Right cardiac atrium (tissue), 5 donors: ENCODE results near the gene ATP1A3. TPM values are rescaled to one million over a fixed set of nuclear protein-coding genes. Genes with fewer than 3 reads are reported as not detected.

Experiments used
- ATAC-seq, 2 donors: fragments of 200-7000 bp; cut with Tn5 transposase; one replicate each; pipeline versions ENCODE4 v1.8.0 to v1.9.1; 2020; ENCODE audit warnings: moderate library complexity in 2 of 2, mild to moderate bottlenecking in 1 of 2
- DNase-seq, 3 donors: peaks; one replicate each; pipeline ENCODE4 v3.0.0-alpha.2; 2020
- H3K27ac ChIP-seq: one replicate; pipeline ENCODE4 v1.5.1; 2013; ENCODE audit warnings: mild to moderate bottlenecking, low read length, control low read depth, moderate library complexity
- H3K27me3 ChIP-seq: one replicate; pipeline ENCODE4 v1.6.1; 2013; ENCODE audit not compliant: control insufficient read depth, insufficient read depth
- H3K4me1 ChIP-seq: one replicate; pipeline ENCODE4 v1.6.1; 2013; ENCODE audit warnings: low read length; ENCODE audit not compliant: control insufficient read depth, insufficient read depth
- H3K4me3 ChIP-seq: one replicate; pipeline ENCODE4 v1.5.1; 2013; ENCODE audit warnings: low read length, control low read depth
- H3K9me3 ChIP-seq: one replicate; pipeline ENCODE4 v1.6.1; 2013; ENCODE audit warnings: low read length; ENCODE audit not compliant: control insufficient read depth
- WGBS: extraction: QIAGEN DNeasy Blood & Tissue Kit; methylation state at CpG from one replicate; pipeline ENCODE4 v1.1.7; 2013; 5-methylcytosine and 5-hydroxymethylcytosine counted together
- intact Hi-C, 4 donors: fragments of 100-400 bp; cut with DNase I; formaldehyde crosslinking; loops; one replicate each; pipeline versions ENCODE4 v1.11.0 to v1.14.0; 2022 to 2023
- polyA plus RNA-seq: library from polyadenylated mRNA; stranded (reverse); fragments of 200-250 nt; gene quantifications from one replicate; pipeline ENCODE4 v1.2.3, GENCODE V29; 2013
- total RNA-seq, 4 donors: library from RNA; stranded (reverse); fragmentation: NEBNext Ultra II Directional; extraction: Animal tissue kit (Norgen Biotek cat#: 25700); gene quantifications; one replicate each; pipeline ENCODE4 v1.2.1, GENCODE V29; 2021
- donor health status: healthy with polysubstance abuse.
- donor health status: DM: no; HTN: yes; CAD: no.
- donor health status: DM: no; HTN: no; CAD: no.
- donor health status: DM: no; HTN: yes; CAD: no; lungs with severe emphysema.
- donor health status: DM: yes; HTN: yes; CAD: no.

The ATP1A3 gene
- total and polyA plus RNA-seq, 5 donors: 104 to 295 (median 231) TPM

- Histone ChIP-seq H3K27me3 (no peaks in the 10 kb centered on the region), H3K4me1 (no peaks in the 10 kb centered on the region), H3K27ac (no peak overlapping the region), H3K4me3 (no peak overlapping the region), H3K9me3 (no peaks in the 10 kb centered on the region)
- intact Hi-C loops: no loop called here
- DNase-seq (no peak), ATAC-seq (no peak)
- WGBS: 80% methylated on average over 11 of the region's 11 CpGs
Observed at GRCh38 chr19:42010245-42011126, 16.5 kb upstream of the ATP1A3 start.

- Histone ChIP-seq H3K4me1 (no peaks in the 10 kb centered on the region), H3K27me3 (no peaks in the 10 kb centered on the region), H3K27ac (no peak overlapping the region), H3K4me3 (no peak overlapping the region), H3K9me3 (no peaks in the 10 kb centered on the region)
- intact Hi-C loops: no loop called here
- ATAC-seq (no peak), DNase-seq (no peak)
- 91% methylated on average over 13 of the region's 13 CpGs for WGBS
Observed at GRCh38 chr19:42006569-42006968, 12.5 kb upstream of the ATP1A3 start.

DNA sequence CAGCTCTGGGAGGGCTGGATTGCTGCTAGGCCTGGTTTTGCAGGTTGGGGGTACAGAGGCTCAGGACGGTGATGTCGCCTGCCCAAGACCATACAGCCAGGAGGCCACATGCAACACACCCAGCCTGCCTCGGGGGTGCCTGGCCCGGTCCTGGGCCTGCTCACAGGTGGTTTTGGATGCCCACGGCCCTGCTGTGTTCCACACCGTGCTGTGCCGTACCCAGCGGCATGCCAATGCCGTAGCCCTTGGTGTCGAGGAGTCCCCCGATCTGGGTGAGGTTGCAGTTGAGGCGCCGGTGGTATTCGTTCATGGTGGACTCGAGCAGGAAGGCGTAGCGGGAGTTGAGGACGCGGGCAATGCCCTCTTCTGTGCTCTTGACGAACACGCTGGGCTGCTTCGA is 11.5 kb upstream of the ATP1A3 start:
- intact Hi-C loops: no loop called here
- ATAC-seq (no peak), DNase-seq (no peak)
- Histone ChIP-seq H3K9me3 (no peaks in the 10 kb centered on the region), H3K27ac (no peak overlapping the region), H3K27me3 (no peaks in the 10 kb centered on the region), H3K4me1 (no peaks in the 10 kb centered on the region), H3K4me3 (no peak overlapping the region)
- WGBS: 93% methylated on average over 22 of the region's 22 CpGs

- WGBS: 71% methylated on average over 21 of the region's 21 CpGs
- H3K27ac ChIP-seq: no peak overlapping the region
- intact Hi-C loops: no loop called here
- no peaks in the 10 kb centered on the region for H3K9me3 ChIP-seq
- H3K4me3 ChIP-seq: no peak overlapping the region
- no peak for ATAC-seq
- H3K4me1 ChIP-seq: no peaks in the 10 kb centered on the region
- no peaks in the 10 kb centered on the region for H3K27me3 ChIP-seq
- DNase-seq: no peak
Observed at GRCh38 chr19:42003506-42004294, 9.7 kb upstream of the ATP1A3 start.

DNA sequence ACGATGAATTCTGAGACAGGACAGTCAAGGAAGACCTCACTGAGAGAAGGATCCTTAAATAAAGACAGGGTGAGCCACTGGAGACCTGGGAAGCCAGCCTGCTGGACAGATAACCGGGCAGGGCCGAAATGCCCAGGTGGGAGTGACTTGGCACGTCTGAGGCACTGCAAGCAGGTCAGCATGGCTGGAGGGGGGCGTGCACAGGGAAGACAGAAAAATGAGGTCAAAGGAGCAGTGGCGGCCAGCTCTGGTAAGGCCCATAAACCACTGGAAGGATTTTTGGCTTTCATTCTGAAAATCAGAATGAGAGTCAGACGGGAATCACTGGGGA is 5.8 kb upstream of the ATP1A3 start:
- no peak for DNase-seq
- intact Hi-C loops: no loop called here
- 77% methylated on average over 7 of the region's 7 CpGs for WGBS
- Histone ChIP-seq H3K4me3 (no peak overlapping the region), H3K4me1 (no peaks in the 10 kb centered on the region), H3K27ac (no peak overlapping the region), H3K9me3 (no peaks in the 10 kb centered on the region), H3K27me3 (no peaks in the 10 kb centered on the region)
- ATAC-seq: no peak

DNA sequence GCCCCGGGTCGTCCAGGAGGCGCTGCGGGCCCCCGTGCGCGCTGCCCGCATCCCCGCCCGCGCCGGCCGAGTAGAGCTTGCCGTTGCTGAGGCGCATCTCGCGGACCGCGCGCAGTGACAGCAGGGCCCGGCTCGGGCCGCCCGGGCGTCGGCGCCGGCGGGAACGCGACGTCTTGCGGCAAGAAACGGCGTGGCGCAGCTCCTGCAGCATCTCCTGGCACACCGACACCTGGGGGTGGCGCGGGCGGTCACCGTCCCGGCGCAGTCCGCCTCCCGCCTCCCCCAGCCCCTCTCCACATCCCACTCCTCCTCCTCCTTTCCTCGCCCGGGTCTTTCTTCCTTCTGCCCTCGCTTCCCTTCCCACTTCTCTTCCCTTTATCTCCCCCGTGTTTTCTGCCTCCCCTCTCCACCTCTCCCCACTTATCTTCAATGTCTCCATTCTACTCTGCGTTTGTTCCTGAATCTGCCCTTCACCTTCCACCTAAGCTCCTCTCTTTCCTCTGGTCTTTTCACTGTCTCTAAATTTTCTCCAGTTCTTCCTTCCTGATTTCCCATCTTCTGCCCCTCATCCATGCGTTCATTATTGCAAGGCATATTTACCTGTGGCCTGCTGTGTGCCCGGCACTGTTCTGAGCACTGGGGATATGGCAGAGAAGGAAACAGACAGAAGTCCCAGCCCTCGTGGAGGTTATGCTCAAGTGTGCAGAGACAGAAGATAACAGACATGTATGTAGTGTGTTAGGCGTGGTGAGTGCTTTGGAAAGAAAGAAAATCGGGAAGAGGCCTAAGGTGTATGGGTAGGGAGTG is 5.2 kb upstream of the ATP1A3 start:
- Histone ChIP-seq H3K4me1 (no peaks in the 10 kb centered on the region), H3K27ac (no peak overlapping the region), H3K27me3 (no peaks in the 10 kb centered on the region), H3K4me3 (no peak overlapping the region), H3K9me3 (no peaks in the 10 kb centered on the region)
- intact Hi-C loops: no loop called here
- DNase-seq: no peak
- no peak for ATAC-seq
- 9% methylated on average over 55 of the region's 55 CpGs for WGBS

- Histone ChIP-seq H3K4me1 (no peaks in the 10 kb centered on the region), H3K4me3 (no peak overlapping the region), H3K27me3 (no peaks in the 10 kb centered on the region), H3K9me3 (no peaks in the 10 kb centered on the region), H3K27ac (no peak overlapping the region)
- ATAC-seq (peak in 1 of 2 donors; percentile 8), DNase-seq (peak; percentile 33 to 64 (median 64))
- intact Hi-C loops: no loop called here
- WGBS: 3% methylated on average over 64 of the region's 64 CpGs
Observed at GRCh38 chr19:41998246-41999020, 4.4 kb upstream of the ATP1A3 start.

- Histone ChIP-seq H3K4me1 (no peaks in the 10 kb centered on the region), H3K4me3 (no peak overlapping the region), H3K9me3 (no peaks in the 10 kb centered on the region), H3K27ac (no peak overlapping the region), H3K27me3 (no peaks in the 10 kb centered on the region)
- ATAC-seq (no peak), DNase-seq (peak in 1 of 3 donors; percentile 49)
- intact Hi-C loops: no loop called here
- WGBS: 4% methylated on average over 14 of the region's 14 CpGs
Observed at GRCh38 chr19:41997851-41998229, 3.8 kb upstream of the ATP1A3 start.

DNA sequence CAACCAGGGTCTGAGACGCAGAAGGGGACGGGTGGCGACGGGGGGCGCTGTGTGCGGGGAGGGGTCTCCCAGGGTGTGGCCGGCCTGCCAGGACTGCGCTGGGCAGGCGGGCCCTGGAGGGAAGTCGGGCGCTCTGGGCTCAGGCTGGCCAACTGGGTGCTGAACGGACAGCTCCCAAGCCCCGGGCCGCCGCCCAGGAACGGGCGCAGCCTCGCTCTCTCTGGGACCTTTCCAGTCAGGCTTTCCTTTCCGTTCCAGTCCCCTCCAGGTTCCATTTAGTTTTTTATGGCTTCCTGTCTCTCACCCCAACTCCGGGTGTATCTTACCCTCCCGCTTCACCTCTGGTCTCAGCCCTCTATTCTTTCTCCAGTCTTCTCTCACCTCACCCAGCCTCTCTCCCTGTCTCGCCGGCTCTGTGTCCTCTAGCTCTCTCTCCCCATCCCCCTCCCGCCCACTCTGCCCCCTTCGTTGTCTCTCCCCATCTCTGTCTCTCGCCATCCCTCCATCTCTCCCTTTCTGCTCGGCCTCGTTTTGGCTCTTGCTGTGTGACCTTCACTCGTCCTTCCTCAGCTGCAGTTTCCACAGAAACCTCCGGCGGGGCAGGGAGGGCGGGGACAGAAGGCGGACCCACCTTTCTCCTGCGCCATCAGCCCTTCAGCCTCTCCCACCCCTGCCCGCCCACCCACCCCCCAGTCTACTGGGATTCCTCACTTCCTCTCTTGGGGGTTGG is 3.3 kb upstream of the ATP1A3 start:
- no peak overlapping the region for H3K4me3 ChIP-seq
- H3K4me1 ChIP-seq: no peaks in the 10 kb centered on the region
- peak; percentile 34 to 41 for ATAC-seq
- 3% methylated on average over 35 of the region's 35 CpGs for WGBS
- DNase-seq: peak; percentile 44 to 79 (median 70)
- no peaks in the 10 kb centered on the region for H3K9me3 ChIP-seq
- intact Hi-C loops: no loop called here
- no peaks in the 10 kb centered on the region for H3K27me3 ChIP-seq
- no peak overlapping the region for H3K27ac ChIP-seq
